WTC11 (cell line): Measurements from ENCODE around the gene ASPHD2. TPM values are rescaled to one million over a fixed set of nuclear protein-coding genes. Genes with fewer than 3 reads are reported as not detected.

Experiments
- ATAC-seq: fragments of 200-7000 bp; cut with Tn5 transposase; 2 replicates; pipeline ENCODE4 v1.10.0; 2021; ENCODE audit warnings: mild to moderate bottlenecking, moderate library complexity
- CTCF ChIA-PET: fragments of 300-600 bp; sonication (Branson Sonifier 250); formaldehyde crosslinking; loops from one replicate; lab custom pipeline; 2021; ENCODE audit warnings: antibody characterized with exemption; lab: Charles Lee
- POLR2A ChIA-PET: fragments of 350-600 bp; sonication (Branson Sonifier 250); formaldehyde crosslinking; loops from one replicate; lab custom pipeline; 2021; ENCODE audit warnings: antibody characterized with exemption; lab: Charles Lee
- DNase-seq: peaks from one replicate; pipeline ENCODE4 v3.0.0; 2021; ENCODE audit warnings: low spot score
- H3K27ac Mint-ChIP-seq: 2 replicates; pipeline ENCODE4 v1.8.0; 2021; ENCODE audit warnings: mixed read lengths
- H3K27me3 Mint-ChIP-seq: 2 replicates; pipeline ENCODE4 v1.8.0; 2021; ENCODE audit warnings: low read depth, mild to moderate bottlenecking, moderate library complexity, mixed read lengths
- H3K36me3 Mint-ChIP-seq: 2 replicates; pipeline ENCODE4 v1.8.0; 2021; ENCODE audit warnings: mixed read lengths
- H3K4me1 Mint-ChIP-seq: 2 replicates; pipeline ENCODE4 v1.8.0; 2022; ENCODE audit warnings: mixed read lengths
- H3K4me3 Mint-ChIP-seq: 2 replicates; pipeline ENCODE4 v1.8.0; 2021; ENCODE audit warnings: mild to moderate bottlenecking, moderate library complexity, mixed read lengths
- H3K9me3 Mint-ChIP-seq: 2 replicates; pipeline ENCODE4 v1.8.0; 2021; ENCODE audit warnings: mixed read lengths
- ATF3 ChIP-seq: sonication (generic); formaldehyde crosslinking; conservative IDR thresholded peaks from 2 replicates; pipeline ENCODE4 v1.8.1; 2022; ENCODE audit warnings: mild to moderate bottlenecking, missing genetic modification reagents
- ATF6 ChIP-seq: sonication (generic); formaldehyde crosslinking; IDR thresholded peaks from 2 replicates; pipeline ENCODE4 v1.8.1; 2023; ENCODE audit warnings: mild to moderate bottlenecking, missing genetic modification reagents
- CREB1 ChIP-seq: sonication (generic); formaldehyde crosslinking; IDR thresholded peaks from 2 replicates; pipeline ENCODE4 v1.8.0; 2023; ENCODE audit warnings: mild to moderate bottlenecking, missing genetic modification reagents
- CTCF ChIP-seq: fragments of 200-600 bp; IDR thresholded peaks from 2 replicates; pipeline ENCODE4 v1.8.0; 2022; ENCODE audit warnings: antibody characterized with exemption
- ESRRA ChIP-seq: sonication (generic); formaldehyde crosslinking; IDR thresholded peaks from 2 replicates; pipeline ENCODE4 v1.8.1; 2022; ENCODE audit warnings: mild to moderate bottlenecking, missing genetic modification reagents, borderline replicate concordance
- GRHL2 ChIP-seq: fragments of 250-450 bp; sonication (Bioruptor Pico); IDR thresholded peaks from 2 replicates; pipeline ENCODE4 v1.8.0; 2022; ENCODE audit warnings: mild to moderate bottlenecking, moderate library complexity; ENCODE audit not compliant: insufficient replicate concordance, severe bottlenecking
- GTF2I ChIP-seq: fragments of 250-450 bp; sonication (Bioruptor Pico); conservative IDR thresholded peaks from 2 replicates; pipeline ENCODE4 v1.4.0; 2021; ENCODE audit warnings: mild to moderate bottlenecking
- HMGA2 ChIP-seq: fragments of 250-450 bp; sonication (Bioruptor Pico); IDR thresholded peaks from 2 replicates; pipeline ENCODE4 v1.4.0; 2021; ENCODE audit warnings: mild to moderate bottlenecking, moderate library complexity
- NFATC4 ChIP-seq: fragments of 250-450 bp; sonication (Bioruptor Pico); IDR thresholded peaks from 2 replicates; pipeline ENCODE4 v1.9.0; 2021; ENCODE audit warnings: mild to moderate bottlenecking
- NFYB ChIP-seq: sonication (generic); formaldehyde crosslinking; conservative IDR thresholded peaks from 2 replicates; pipeline ENCODE4 v1.8.0; 2022; ENCODE audit warnings: low read depth, missing genetic modification reagents
- PRRX2 ChIP-seq: fragments of 250-450 bp; sonication (Bioruptor Pico); IDR thresholded peaks from 2 replicates; pipeline ENCODE4 v1.8.0; 2021; ENCODE audit warnings: mild to moderate bottlenecking
- RELA ChIP-seq: sonication (generic); formaldehyde crosslinking; IDR thresholded peaks from 2 replicates; pipeline ENCODE4 v1.8.1; 2022; ENCODE audit warnings: missing genetic modification reagents, mild to moderate bottlenecking, borderline replicate concordance
- RORB ChIP-seq: fragments of 250-450 bp; sonication (Bioruptor Pico); IDR thresholded peaks from 2 replicates; pipeline ENCODE4 v1.9.0; 2021; ENCODE audit warnings: mild to moderate bottlenecking
- SOX15 ChIP-seq: fragments of 250-450 bp; sonication (Bioruptor Pico); IDR thresholded peaks from 2 replicates; pipeline ENCODE4 v1.9.0; 2021; ENCODE audit warnings: mild to moderate bottlenecking
- SP1 ChIP-seq: sonication (generic); formaldehyde crosslinking; conservative IDR thresholded peaks from 2 replicates; pipeline ENCODE4 v1.8.1; 2022; ENCODE audit warnings: missing genetic modification reagents
- STAT6 ChIP-seq: sonication (generic); formaldehyde crosslinking; conservative IDR thresholded peaks from 2 replicates; pipeline ENCODE4 v1.8.1; 2023; ENCODE audit warnings: mild to moderate bottlenecking, low read depth, missing genetic modification reagents, moderate library complexity
- ZNF219 ChIP-seq: sonication (generic); formaldehyde crosslinking; IDR thresholded peaks from 2 replicates; pipeline ENCODE4 v1.8.0; 2023; ENCODE audit warnings: missing genetic modification reagents, mild to moderate bottlenecking, borderline replicate concordance
- total RNA-seq: library from RNA; stranded (reverse); gene quantifications from 3 replicates; pipeline ENCODE4 v1.2.3, GENCODE V29; 2021

Gene ASPHD2
- total RNA-seq, 1 experiment from 2014 or later: 7.1 TPM

GRCh38 chr22:26452236-26453016 lies 23.4 kb downstream of the ASPHD2 start (continued):
- TF ChIP-seq CREB1 (no peak), PRRX2 (CRISPR knock-in tag) (no peak), NFYB (no peak), ESRRA (CRISPR knock-in tag) (no peak), NFATC4 (CRISPR knock-in tag) (no peak)

GRCh38 chr22:26453216-26453615 lies 24.2 kb downstream of the ASPHD2 start:
- Mint-ChIP-seq H3K9me3 (no peaks in the 10 kb centered on the region), H3K27me3 (no peaks in the 10 kb centered on the region), H3K27ac (no peak overlapping the region), H3K4me1 (no peaks in the 10 kb centered on the region)
- ChIA-PET CTCF (interaction anchor here (1.3 to 3.0 kb wide), 3 partner anchors 8 to 89 kb away, joined by 3 to 17 read pairs (median 7); no protein-coding TSS in a partner anchor), POLR2A (no interaction called here)
- DNase-seq: no peak
- TF ChIP-seq HMGA2 (CRISPR knock-in tag) (no peak), RELA (CRISPR knock-in tag) (no peak), ATF3 (no peak), NFYB (no peak), ATF6 (no peak), GRHL2 (CRISPR knock-in tag) (no peak), CTCF (no peak), RORB (CRISPR knock-in tag) (no peak), ZNF219 (CRISPR knock-in tag) (no peak), GTF2I (CRISPR knock-in tag) (no peak), SOX15 (no peak)
- TF ChIP-seq, all 79 proteins: peak for 0
- peaks cover 37% of the 10 kb centered on the region for H3K36me3 Mint-ChIP-seq
- no peak overlapping the region for H3K4me3 Mint-ChIP-seq
- no peak for ATAC-seq

- TF ChIP-seq SP1 (CRISPR knock-in tag) (no peak), STAT6 (no peak)
- TF ChIP-seq, all 79 proteins: peak for 0
- Mint-ChIP-seq H3K9me3 (no peaks in the 10 kb centered on the region), H3K36me3 (peaks cover 39% of the 10 kb centered on the region), H3K4me1 (no peaks in the 10 kb centered on the region), H3K27me3 (no peaks in the 10 kb centered on the region), H3K27ac (no peak overlapping the region), H3K4me3 (no peak overlapping the region)
- CTCF ChIA-PET: interaction anchor here (1.3 to 3.0 kb wide), 3 partner anchors 8 to 90 kb away, joined by 3 to 17 read pairs (median 7); no protein-coding TSS in a partner anchor
- POLR2A ChIA-PET: no interaction called here
- DNase-seq (no peak), ATAC-seq (no peak)
Measured at GRCh38 chr22:26453812-26454500, 24.9 kb downstream of the ASPHD2 start.
